Right lobe of liver (tissue), 4 donors: ENCODE results near the gene SEC23IP.

ENCODE experiments used
- POLR2A ChIP-seq: fragments of 450-650 bp; IDR thresholded peaks from one replicate; pipeline ENCODE4 v1.6.1; 2017; ENCODE audit warnings: antibody characterized with exemption, mild to moderate bottlenecking
- TF ChIP-seq, protein P1 (sequence below), 4 donors: fragments of 200-600 bp in 3 of 4; fragments of 450-650 bp in 1 of 4; IDR thresholded peaks; one replicate each; pipeline versions ENCODE4 v1.5.1 to v1.8.0; 2016 to 2022; ENCODE audit warnings: antibody characterized with exemption in 4 of 4, mild to moderate bottlenecking in 2 of 4
- donor health status: DM: no; HTN: no; CAD: no.
- donor health status: DM: no; HTN: no; CAD: no.
- donor health status: DM: no; HTN: yes; CAD: no.

DNA sequence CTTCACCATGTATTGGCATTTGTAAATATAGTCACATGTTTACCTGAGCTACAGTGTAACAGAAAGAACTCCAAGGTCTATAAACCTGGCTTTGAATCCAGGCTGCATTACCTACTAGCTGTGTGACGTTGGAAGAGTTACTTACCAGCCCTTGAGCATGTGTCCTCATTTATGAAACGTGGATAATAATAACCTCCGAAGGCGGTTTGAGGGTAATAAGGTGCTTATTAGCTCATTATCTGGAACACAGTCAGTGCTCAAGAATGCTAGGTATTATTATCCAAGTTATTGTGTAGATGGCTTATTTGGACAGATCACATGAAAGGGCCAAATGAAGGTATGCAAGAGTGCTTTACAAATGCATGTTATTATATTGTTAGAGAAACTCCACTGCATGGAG, 64.9 kb downstream of the SEC23IP start:
- no peak for TF ChIP-seq POLR2A
- TF ChIP-seq, protein P1, sequence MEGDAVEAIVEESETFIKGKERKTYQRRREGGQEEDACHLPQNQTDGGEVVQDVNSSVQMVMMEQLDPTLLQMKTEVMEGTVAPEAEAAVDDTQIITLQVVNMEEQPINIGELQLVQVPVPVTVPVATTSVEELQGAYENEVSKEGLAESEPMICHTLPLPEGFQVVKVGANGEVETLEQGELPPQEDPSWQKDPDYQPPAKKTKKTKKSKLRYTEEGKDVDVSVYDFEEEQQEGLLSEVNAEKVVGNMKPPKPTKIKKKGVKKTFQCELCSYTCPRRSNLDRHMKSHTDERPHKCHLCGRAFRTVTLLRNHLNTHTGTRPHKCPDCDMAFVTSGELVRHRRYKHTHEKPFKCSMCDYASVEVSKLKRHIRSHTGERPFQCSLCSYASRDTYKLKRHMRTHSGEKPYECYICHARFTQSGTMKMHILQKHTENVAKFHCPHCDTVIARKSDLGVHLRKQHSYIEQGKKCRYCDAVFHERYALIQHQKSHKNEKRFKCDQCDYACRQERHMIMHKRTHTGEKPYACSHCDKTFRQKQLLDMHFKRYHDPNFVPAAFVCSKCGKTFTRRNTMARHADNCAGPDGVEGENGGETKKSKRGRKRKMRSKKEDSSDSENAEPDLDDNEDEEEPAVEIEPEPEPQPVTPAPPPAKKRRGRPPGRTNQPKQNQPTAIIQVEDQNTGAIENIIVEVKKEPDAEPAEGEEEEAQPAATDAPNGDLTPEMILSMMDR (IDR thresholded peaks at IDR 0.05) = no peak
